ENCODE results near the gene HNRNPUL1. TPM values are rescaled to one million over a fixed set of nuclear protein-coding genes. Genes with fewer than 3 reads are reported as not detected.

Gene HNRNPUL1
- total RNA-seq, 1 experiment from 2014 or later: 315 TPM

GRCh38 chr19:41322451-41322850 is 58.3 kb downstream of the HNRNPUL1 start:
- peaks cover 43 to 46% of the 10 kb centered on the region in 2 experiments for H3K4me1 Mint-ChIP-seq
- no peak overlapping the region for H3K9ac ChIP-seq (ENCODE audit: extremely low read depth, insufficient read length, low read length)
- H3K4me1 ChIP-seq (ENCODE audit: insufficient read depth, low read length): peaks cover 12% of the 10 kb centered on the region; the same call in 1 of the 2 replicates

More at GRCh38 chr19:41322451-41322850, 58.3 kb downstream of the HNRNPUL1 start:
- Mint-ChIP-seq H3K36me3 (ENCODE audit: insufficient read depth in 1 of 3, low read depth in 3 of 3) (peaks cover 8 to 50% (median 40%) of the 10 kb centered on the region in 3 experiments), H3K27me3 (ENCODE audit: low read depth) (peaks cover 1% of the 10 kb centered on the region; the same call in 1 of the 2 replicates), H3K27ac (peak overlapping the region; percentile 38 to 91 (median 78); a peak in 4 of 7 replicates), H3K9me3 (no peaks in the 10 kb centered on the region), H3K4me3 (no peak overlapping the region; a peak in 1 of 5 replicates)
- Histone ChIP-seq H3K9me3 (ENCODE audit: control insufficient read depth, low read depth, low read length) (no peaks in the 10 kb centered on the region), H2BK5ac (ENCODE audit: insufficient read length, low read length) (no peak overlapping the region), H3K4ac (ENCODE audit: low read depth, low read length) (no peak overlapping the region), H3K23ac (ENCODE audit: insufficient read length, low read depth, low read length) (no peak overlapping the region), H2AFZ (ENCODE audit: low read length) (no peak overlapping the region), H3K79me1 (ENCODE audit: insufficient read depth, low read depth, low read length, poor library complexity, severe bottlenecking) (no peaks in the 10 kb centered on the region), H2BK15ac (ENCODE audit: low read depth, low read length) (no peak overlapping the region), H3K23me2 (ENCODE audit: insufficient read length, low read depth, low read length, poor library complexity, severe bottlenecking) (peaks cover 14% of the 10 kb centered on the region), H3T11ph (ENCODE audit: low read length) (no peak overlapping the region), H4K91ac (ENCODE audit: insufficient read length, low read depth, low read length) (no peak overlapping the region), H2BK12ac (ENCODE audit: insufficient read length, low read depth, low read length) (no peak overlapping the region), H4K8ac (replicated peaks; ENCODE audit: insufficient read length, low read depth, low read length) (no peak overlapping the region), H2AK5ac (ENCODE audit: insufficient read length, low read length) (no peak overlapping the region), H3K14ac (ENCODE audit: insufficient read depth, low read length) (no peak overlapping the region), H3K27ac (ENCODE audit: insufficient read length, low read depth, low read length) (no peak overlapping the region), H3K4me2 (ENCODE audit: insufficient read depth, insufficient read length, low read length) (no peak overlapping the region), H3K56ac (ENCODE audit: insufficient read length, low read depth, low read length) (no peak overlapping the region), H2BK120ac (ENCODE audit: low read depth, low read length, poor library complexity, severe bottlenecking) (no peak overlapping the region), H4K20me1 (ENCODE audit: control insufficient read depth, insufficient read depth, insufficient read length) (no peaks in the 10 kb centered on the region), H3K27me3 (ENCODE audit: insufficient read depth, low read length) (no peaks in the 10 kb centered on the region), H4K5ac (ENCODE audit: insufficient read length, low read depth, low read length) (no peak overlapping the region), H3K79me2 (ENCODE audit: insufficient read depth, low read length) (no peaks in the 10 kb centered on the region), H2BK20ac (ENCODE audit: low read depth, low read length, poor library complexity, severe bottlenecking) (no peak overlapping the region), H3K18ac (ENCODE audit: insufficient read length, low read depth, low read length) (no peak overlapping the region)
- WGBS (ENCODE audit: extremely low coverage, insufficient read length, low lambda C conversion rate): no CpG with 5 or more reads among the region's 11 CpGs
- TF ChIP-seq CTCF (conservative IDR thresholded peaks at IDR 0.05): no peak
- DNase-seq: no peak

Measured in H9 (cell line).